OCI-LY3 (cell line): Measurements from ENCODE around the gene LRTM2.

ENCODE experiments used
- CTCF ChIP-seq: fragments of 200-600, 300-600 bp; sonication (generic); IDR thresholded peaks from 2 replicates; pipeline ENCODE4 v1.5.1; 2014; ENCODE audit warnings: antibody characterized with exemption, low read length, low read depth
- EZH2phosphoT487 ChIP-seq: fragments of 200-600 bp; shearing (Covaris generic); IDR thresholded peaks from 2 replicates; pipeline ENCODE4 v1.6.1; 2018; ENCODE audit warnings: antibody characterized with exemption, mixed run types, low read depth

- no peak for TF ChIP-seq CTCF
- no peak for TF ChIP-seq EZH2phosphoT487
These were observed 38.1 kb upstream of the LRTM2 start for GRCh38 chr12:1782215-1782614.
